ENCODE data around the gene TEX52.

- no peak for TF ChIP-seq CTCF (IDR thresholded peaks at IDR 0.05; ENCODE audit: extremely low read depth in 1 of 2, insufficient read depth in 1 of 2, low read depth in 1 of 2, low read length in 2 of 2)
- TF ChIP-seq JUN (IDR thresholded peaks at IDR 0.05; ENCODE audit: borderline replicate concordance, insufficient read depth, insufficient read length, low read depth) = no peak
- TF ChIP-seq EZH2 (IDR thresholded peaks at IDR 0.05; ENCODE audit: borderline replicate concordance, low read depth, low read length, severe bottlenecking) = no peak
- TF ChIP-seq POLR2A (IDR thresholded peaks at IDR 0.05; ENCODE audit: low read depth, low read length) = peak; percentile 65
- TF ChIP-seq POLR2AphosphoS5 (IDR thresholded peaks at IDR 0.05; ENCODE audit: insufficient read depth, low read depth, low read length) = peak; percentile 49
- no peak for TF ChIP-seq MYC (IDR thresholded peaks at IDR 0.05; ENCODE audit: low read depth, low read length)
- TF ChIP-seq GATA2 (IDR thresholded peaks at IDR 0.05; ENCODE audit: insufficient read depth, insufficient read length, low read depth, low read length) = no peak
- TF ChIP-seq FOS (IDR thresholded peaks at IDR 0.05; ENCODE audit: borderline replicate concordance, insufficient read depth, low read length) = no peak
Observed at GRCh38 chr12:2845280-2845679, 11.6 kb downstream of the TEX52 start.

All from endothelial cell of umbilical vein (primary cell).